CD4-positive, CD25-positive, alpha-beta regulatory T cell (primary cell): Measurements from ENCODE around the gene RCOR2. TPM values are rescaled to one million over a fixed set of nuclear protein-coding genes. Genes with fewer than 3 reads are reported as not detected.

Experiments used
- ATAC-seq, 2 donors: fragments of 150-1000 bp; cut with Tn5 transposase; one replicate each; pipeline ENCODE4 v1.10.0; 2021; ENCODE audit warnings: low read depth in 2 of 2, moderate number of reproducible peaks in 2 of 2, moderate library complexity in 1 of 2
- DNase-seq, 3 donors: peaks; one replicate each; pipeline versions ENCODE4 v3.0.0 to v3.0.0-alpha.2; 2012 to 2022; ENCODE audit warnings: mixed read lengths in 1 of 3
- H3K27ac ChIP-seq: one replicate; pipeline ENCODE4 v1.7.0; 2013; ENCODE audit warnings: mild to moderate bottlenecking, low read length; ENCODE audit not compliant: insufficient read depth, poor library complexity, severe bottlenecking
- H3K27me3 ChIP-seq: one replicate; pipeline ENCODE4 v1.7.0; 2013; ENCODE audit warnings: low read length; ENCODE audit not compliant: control insufficient read depth, insufficient read depth
- H3K36me3 ChIP-seq: one replicate; pipeline ENCODE4 v1.7.0; 2013; ENCODE audit warnings: mild to moderate bottlenecking, low read length, moderate library complexity; ENCODE audit not compliant: control insufficient read depth, insufficient read depth
- H3K4me1 ChIP-seq: 2 replicates; pipeline ENCODE4 v1.7.0; 2013; ENCODE audit warnings: mild to moderate bottlenecking, low read length; ENCODE audit not compliant: insufficient read depth, control insufficient read depth, poor library complexity, severe bottlenecking
- H3K4me3 ChIP-seq: one replicate; pipeline ENCODE4 v1.7.0; 2013; ENCODE audit warnings: low read depth, mild to moderate bottlenecking, low read length, moderate library complexity
- H3K9me3 ChIP-seq, 2 experiments: 1 replicate in 1 of 2; 2 replicates in 1 of 2; pipeline ENCODE4 v1.7.0; 2013; ENCODE audit warnings: low read length in 2 of 2, mild to moderate bottlenecking in 1 of 2, moderate library complexity in 1 of 2; ENCODE audit not compliant: control insufficient read depth in 2 of 2
- H3K27ac Mint-ChIP-seq, 3 donors: one replicate each; pipeline ENCODE4 v1.8.0; 2020 to 2022; ENCODE audit warnings: mild to moderate bottlenecking in 3 of 3, mixed read lengths in 3 of 3, moderate library complexity in 2 of 3
- H3K27me3 Mint-ChIP-seq: one replicate; pipeline ENCODE4 v1.8.0; 2022; ENCODE audit warnings: mild to moderate bottlenecking, mixed read lengths
- H3K36me3 Mint-ChIP-seq: one replicate; pipeline ENCODE4 v1.8.0; 2020; ENCODE audit warnings: mixed read lengths
- H3K4me1 Mint-ChIP-seq, 4 donors: one replicate each; pipeline ENCODE4 v1.8.0; 2020 to 2022; ENCODE audit warnings: mixed read lengths in 4 of 4, mild to moderate bottlenecking in 1 of 4
- H3K4me3 Mint-ChIP-seq, 4 donors: one replicate each; pipeline ENCODE4 v1.8.0; 2020 to 2022; ENCODE audit warnings: mild to moderate bottlenecking in 4 of 4, mixed read lengths in 4 of 4, moderate library complexity in 3 of 4
- H3K9me3 Mint-ChIP-seq, 7 donors: one replicate each; pipeline ENCODE4 v1.8.0; 2020 to 2022; ENCODE audit warnings: mixed read lengths in 7 of 7, mild to moderate bottlenecking in 3 of 7, moderate library complexity in 2 of 7
- polyA plus RNA-seq, 4 donors: library from polyadenylated mRNA; unstranded; fragments of 300-500 nt; fragmentation: Illumina TruSeq; gene quantifications; one replicate each; pipeline ENCODE4 v1.2.3, GENCODE V29; 2021
- total RNA-seq: library from RNA; stranded (reverse); gene quantifications from one replicate; pipeline ENCODE4 v1.2.3, GENCODE V29; 2022

The RCOR2 gene
- total and polyA plus RNA-seq, 5 donors from 2014 or later, result not detected

GRCh38 chr11:63920939-63921417, 4.0 kb upstream of the RCOR2 start:
- Mint-ChIP-seq H3K4me1 (peaks cover 0 to 21% (median 7%) of the 10 kb centered on the region in 4 donors), H3K36me3 (no peaks in the 10 kb centered on the region), H3K9me3 (peaks cover 0 to 1% (median 0%) of the 10 kb centered on the region in 7 donors), H3K27me3 (peaks cover 30% of the 10 kb centered on the region), H3K4me3 (no peak overlapping the region), H3K27ac (no peak overlapping the region)
- Histone ChIP-seq H3K9me3 (no peaks in the 10 kb centered on the region), H3K4me1 (peaks cover 28% of the 10 kb centered on the region), H3K36me3 (no peaks in the 10 kb centered on the region), H3K27ac (no peak overlapping the region), H3K4me3 (no peak overlapping the region), H3K27me3 (peaks cover 2% of the 10 kb centered on the region)
- ATAC-seq (no peak), DNase-seq (no peak)

- H3K36me3 ChIP-seq, result no peaks in the 10 kb centered on the region
- no peak overlapping the region for H3K27ac ChIP-seq
- no peaks in the 10 kb centered on the region for H3K36me3 Mint-ChIP-seq
- no peaks in the 10 kb centered on the region for H3K9me3 ChIP-seq
- peaks cover 0 to 1% (median 0%) of the 10 kb centered on the region in 7 donors for H3K9me3 Mint-ChIP-seq
- H3K4me3 ChIP-seq, result no peak overlapping the region
- H3K4me3 Mint-ChIP-seq, result peak overlapping the region in 1 of 4 donors; percentile 77
- H3K27ac Mint-ChIP-seq, result no peak overlapping the region
- H3K27me3 Mint-ChIP-seq, result peaks cover 30% of the 10 kb centered on the region
- H3K27me3 ChIP-seq, result peaks cover 2% of the 10 kb centered on the region
- no peak for ATAC-seq
- H3K4me1 Mint-ChIP-seq, result peaks cover 0 to 21% (median 7%) of the 10 kb centered on the region in 4 donors
- no peak for DNase-seq
- H3K4me1 ChIP-seq, result peaks cover 33% of the 10 kb centered on the region
Observed at GRCh38 chr11:63920126-63920938, 3.4 kb upstream of the RCOR2 start.

GRCh38 chr11:63919267-63920125, 2.5 kb upstream of the RCOR2 start:
- H3K9me3 Mint-ChIP-seq, result peaks cover 0 to 3% (median 0%) of the 10 kb centered on the region in 7 donors
- H3K27ac Mint-ChIP-seq, result peak overlapping the region in 1 of 3 donors; percentile 38
- DNase-seq (no peak), ATAC-seq (no peak)
- H3K4me1 Mint-ChIP-seq, result peaks cover 0 to 23% (median 7%) of the 10 kb centered on the region in 4 donors
- Histone ChIP-seq H3K36me3 (no peaks in the 10 kb centered on the region), H3K9me3 (no peaks in the 10 kb centered on the region), H3K27me3 (no peaks in the 10 kb centered on the region), H3K4me3 (no peak overlapping the region), H3K4me1 (peaks cover 33% of the 10 kb centered on the region), H3K27ac (no peak overlapping the region)
- H3K4me3 Mint-ChIP-seq, result peak overlapping the region in 1 of 4 donors; percentile 77
- no peaks in the 10 kb centered on the region for H3K36me3 Mint-ChIP-seq
- H3K27me3 Mint-ChIP-seq, result peaks cover 34% of the 10 kb centered on the region

- no peaks in the 10 kb centered on the region for H3K36me3 Mint-ChIP-seq
- peak overlapping the region; percentile 33 to 79 (median 69) for H3K4me3 Mint-ChIP-seq
- H3K4me3 ChIP-seq, result no peak overlapping the region
- H3K36me3 ChIP-seq, result no peaks in the 10 kb centered on the region
- H3K27me3 ChIP-seq, result no peaks in the 10 kb centered on the region
- ATAC-seq, result no peak
- peak overlapping the region; percentile 8 for H3K27ac ChIP-seq
- peak overlapping the region in 2 of 3 donors; percentile 29 to 42 for H3K27ac Mint-ChIP-seq
- H3K9me3 ChIP-seq, result no peaks in the 10 kb centered on the region
- peaks cover 33% of the 10 kb centered on the region for H3K27me3 Mint-ChIP-seq
- peaks cover 33% of the 10 kb centered on the region for H3K4me1 ChIP-seq
- H3K4me1 Mint-ChIP-seq, result peaks cover 0 to 22% (median 7%) of the 10 kb centered on the region in 4 donors
- DNase-seq, result no peak
- H3K9me3 Mint-ChIP-seq, result peaks cover 0 to 2% (median 0%) of the 10 kb centered on the region in 7 donors
Observed at GRCh38 chr11:63918507-63919191, 1.7 kb upstream of the RCOR2 start.

- peak overlapping the region; percentile 38 to 79 (median 59) for H3K4me3 Mint-ChIP-seq
- H3K27ac Mint-ChIP-seq, result no peak overlapping the region
- Histone ChIP-seq H3K27me3 (no peaks in the 10 kb centered on the region), H3K27ac (no peak overlapping the region), H3K36me3 (no peaks in the 10 kb centered on the region), H3K9me3 (no peaks in the 10 kb centered on the region), H3K4me1 (peaks cover 33% of the 10 kb centered on the region), H3K4me3 (peak overlapping the region; percentile 26)
- peaks cover 0 to 22% (median 7%) of the 10 kb centered on the region in 4 donors for H3K4me1 Mint-ChIP-seq
- no peaks in the 10 kb centered on the region for H3K36me3 Mint-ChIP-seq
- peaks cover 29% of the 10 kb centered on the region for H3K27me3 Mint-ChIP-seq
- peak in 2 of 3 donors; percentile 31 to 49 for DNase-seq
- ATAC-seq, result peak in 1 of 2 donors; percentile 33
- H3K9me3 Mint-ChIP-seq, result peaks cover 0 to 2% (median 0%) of the 10 kb centered on the region in 7 donors
Observed at GRCh38 chr11:63917692-63918506, 935 bp upstream of the RCOR2 start.

- Mint-ChIP-seq H3K27me3 (peaks cover 20% of the 10 kb centered on the region), H3K4me3 (peak overlapping the region; percentile 41 to 85 (median 80)), H3K36me3 (no peaks in the 10 kb centered on the region), H3K27ac (peak overlapping the region in 1 of 3 donors; percentile 14), H3K9me3 (peaks cover 0 to 2% (median 0%) of the 10 kb centered on the region in 7 donors), H3K4me1 (peaks cover 0 to 22% (median 10%) of the 10 kb centered on the region in 4 donors)
- Histone ChIP-seq H3K27ac (no peak overlapping the region), H3K4me1 (peaks cover 33% of the 10 kb centered on the region), H3K27me3 (no peaks in the 10 kb centered on the region), H3K4me3 (no peak overlapping the region), H3K36me3 (no peaks in the 10 kb centered on the region), H3K9me3 (no peaks in the 10 kb centered on the region)
- DNase-seq (no peak), ATAC-seq (no peak)
Observed at GRCh38 chr11:63915961-63916836, 765 bp downstream of the RCOR2 start.
